ENCODE measurements around the gene RBP2. TPM values are rescaled to one million over a fixed set of nuclear protein-coding genes. Genes with fewer than 3 reads are reported as not detected.

RBP2 gene
- total and polyA plus RNA-seq, 7 donors, result 0.87 to 57.1 (median 6.0) TPM; not detected in 4

GRCh38 chr3:139505829-139506386 is 29.6 kb upstream of the RBP2 start:
- no peaks in the 10 kb centered on the region for H3K27me3 ChIP-seq
- no peak overlapping the region for H3K27ac ChIP-seq
- 75 to 77% methylated on average over 2 of the region's 2 CpGs for WGBS, 2 donors
- no peak overlapping the region for H3K4me3 ChIP-seq
- TF ChIP-seq POLR2A (IDR thresholded peaks at IDR 0.05) (no peak), POLR2AphosphoS5 (IDR thresholded peaks at IDR 0.05) (no peak), CTCF (IDR thresholded peaks at IDR 0.05) (no peak), EP300 (IDR thresholded peaks at IDR 0.05) (no peak)
- DNase-seq, result no peak
- intact Hi-C loops (cut with DNase I), result no loop called here
- no peaks in the 10 kb centered on the region for H3K9me3 ChIP-seq
- no peaks in the 10 kb centered on the region for H3K4me1 ChIP-seq
- no peaks in the 10 kb centered on the region for H3K36me3 ChIP-seq

GRCh38 chr3:139499536-139499935 is 23.2 kb upstream of the RBP2 start:
- TF ChIP-seq POLR2AphosphoS5 (IDR thresholded peaks at IDR 0.05), result no peak
- no peak for TF ChIP-seq EP300 (IDR thresholded peaks at IDR 0.05)
- TF ChIP-seq CTCF (IDR thresholded peaks at IDR 0.05), result no peak
- TF ChIP-seq POLR2A (IDR thresholded peaks at IDR 0.05), result no peak
- 79 to 83% methylated on average over 2 of the region's 2 CpGs for WGBS, 2 donors
- H3K27ac ChIP-seq, result no peak overlapping the region
- DNase-seq, result no peak
- no peaks in the 10 kb centered on the region for H3K4me1 ChIP-seq
- no peak overlapping the region for H3K4me3 ChIP-seq
- no peaks in the 10 kb centered on the region for H3K9me3 ChIP-seq
- H3K27me3 ChIP-seq, result no peaks in the 10 kb centered on the region
- intact Hi-C loops (cut with DNase I), result no loop called here
- no peaks in the 10 kb centered on the region for H3K36me3 ChIP-seq

- Histone ChIP-seq H3K9me3 (no peaks in the 10 kb centered on the region), H3K4me1 (peaks cover 0 to 7% (median 0%) of the 10 kb centered on the region in 4 donors), H3K27me3 (no peaks in the 10 kb centered on the region), H3K4me3 (no peak overlapping the region), H3K36me3 (no peaks in the 10 kb centered on the region), H3K27ac (no peak overlapping the region)
- intact Hi-C loops (cut with DNase I), result no loop called here
- DNase-seq, result no peak
- TF ChIP-seq POLR2AphosphoS5 (IDR thresholded peaks at IDR 0.05) (no peak), POLR2A (IDR thresholded peaks at IDR 0.05) (no peak), EP300 (IDR thresholded peaks at IDR 0.05) (no peak), CTCF (IDR thresholded peaks at IDR 0.05) (no peak)
- 88% methylated on average over 6 of the region's 6 CpGs for WGBS, 2 donors
Observed at GRCh38 chr3:139493826-139494385, 17.6 kb upstream of the RBP2 start.

GRCh38 chr3:139491966-139492365 is 15.7 kb upstream of the RBP2 start:
- Histone ChIP-seq H3K4me1 (peaks cover 0 to 7% (median 0%) of the 10 kb centered on the region in 4 donors), H3K9me3 (no peaks in the 10 kb centered on the region), H3K27ac (no peak overlapping the region), H3K27me3 (no peaks in the 10 kb centered on the region), H3K4me3 (no peak overlapping the region), H3K36me3 (no peaks in the 10 kb centered on the region)
- DNase-seq, result no peak
- intact Hi-C loops (cut with DNase I), result no loop called here
- TF ChIP-seq EP300 (IDR thresholded peaks at IDR 0.05), result no peak
- TF ChIP-seq POLR2AphosphoS5 (IDR thresholded peaks at IDR 0.05), result no peak
- TF ChIP-seq POLR2A (IDR thresholded peaks at IDR 0.05), result no peak
- TF ChIP-seq CTCF (IDR thresholded peaks at IDR 0.05), result no peak
- 85 to 92% methylated on average over 1 of the region's 1 CpG for WGBS, 2 donors

All from sigmoid colon (tissue), 7 donors.